Measurements from ENCODE around the gene LONRF2. TPM values are rescaled to one million over a fixed set of nuclear protein-coding genes. Genes with fewer than 3 reads are reported as not detected.

The LONRF2 gene
- total RNA-seq, 1 experiment from 2014 or later, result 1.6 TPM

DNA sequence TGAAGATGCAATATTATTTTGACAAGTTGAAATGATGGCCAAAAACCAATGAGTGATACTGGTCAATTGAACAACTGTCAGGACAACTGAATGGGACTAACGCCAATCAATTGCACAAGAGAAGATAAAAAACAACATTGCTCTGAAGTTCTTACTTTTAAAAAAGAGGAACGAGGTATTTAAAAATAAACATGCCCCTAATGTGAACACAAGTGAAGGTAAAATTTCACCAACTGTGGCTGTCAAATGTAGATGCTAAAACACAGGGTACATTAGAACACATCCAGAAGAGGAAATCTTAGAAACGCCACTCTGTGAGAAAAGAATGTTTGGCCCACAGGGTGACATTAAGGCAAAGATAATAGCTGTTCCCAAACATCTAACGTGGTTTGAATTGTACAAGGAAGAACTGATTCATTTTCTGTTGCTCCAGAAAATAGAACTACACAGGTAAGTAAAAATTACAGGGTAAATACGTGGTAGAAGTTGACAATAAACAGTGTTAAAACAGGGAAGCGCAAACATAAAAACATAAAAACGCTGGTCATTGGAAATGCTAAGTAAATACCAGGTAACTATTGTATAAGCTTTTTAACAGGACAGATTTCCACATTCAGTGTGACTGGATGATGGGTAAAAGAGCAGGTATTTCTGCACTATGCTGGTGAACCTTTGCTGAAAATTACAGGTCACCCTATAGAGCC is 20.3 kb downstream of the LONRF2 start:
- DNase-seq (ENCODE audit: low read depth), result no peak

DNA sequence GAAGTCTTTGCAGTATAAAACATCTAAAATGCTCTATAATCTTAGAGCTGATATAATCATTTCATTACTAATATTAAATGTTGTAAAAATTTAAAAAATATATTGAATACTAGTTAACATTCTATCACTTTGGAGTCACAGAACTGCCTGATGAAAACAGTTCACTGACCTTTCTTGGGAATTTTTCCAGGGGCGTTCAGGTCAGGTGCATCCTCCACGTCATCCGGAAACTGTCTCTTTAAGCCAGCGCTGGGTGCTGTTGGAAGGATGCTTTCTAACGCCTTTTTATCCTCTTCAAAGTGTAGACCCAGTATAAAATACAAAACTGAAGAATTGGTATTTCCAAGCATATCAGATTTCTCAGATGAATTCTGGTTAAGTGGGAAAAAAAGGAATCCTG is 22.8 kb downstream of the LONRF2 start:
- no peak for DNase-seq (ENCODE audit: low read depth)

DNA sequence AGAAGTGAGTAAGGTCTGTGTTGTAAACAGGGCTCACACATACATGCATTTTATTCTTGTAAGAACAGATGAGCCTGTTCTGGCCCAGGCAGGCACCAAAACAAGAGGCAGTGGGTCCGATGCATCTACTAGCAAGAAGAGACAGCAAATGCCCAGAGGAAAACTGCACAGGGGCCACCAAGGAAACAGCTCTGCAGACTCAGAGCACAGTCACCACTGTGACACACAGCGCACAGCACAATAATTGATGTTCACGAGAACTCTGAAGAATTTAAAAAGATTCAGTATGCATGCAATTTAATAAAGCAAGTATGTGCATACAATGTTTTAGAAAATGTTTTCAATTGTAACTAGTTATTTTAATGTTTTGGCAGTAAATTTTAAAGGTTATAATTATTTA is 24.8 kb downstream of the LONRF2 start:
- DNase-seq (ENCODE audit: low read depth), result no peak

DNA sequence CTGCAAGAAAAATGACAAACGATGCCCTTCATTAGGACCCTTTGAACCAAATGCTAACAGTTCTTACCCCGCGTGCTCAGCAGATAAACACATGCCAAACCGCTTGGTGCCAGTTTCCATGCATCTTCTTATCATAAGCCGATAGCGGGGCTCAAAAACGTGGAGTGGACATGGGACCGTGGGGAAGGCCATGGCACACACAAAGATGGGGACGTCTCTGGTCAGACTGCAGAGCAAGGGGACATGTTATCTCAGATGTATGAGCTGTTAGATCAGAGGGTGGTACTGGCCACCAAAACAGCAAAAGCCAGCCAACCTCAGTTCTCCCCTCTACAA is 28.2 kb downstream of the LONRF2 start:
- no peak for DNase-seq (ENCODE audit: low read depth)

DNA sequence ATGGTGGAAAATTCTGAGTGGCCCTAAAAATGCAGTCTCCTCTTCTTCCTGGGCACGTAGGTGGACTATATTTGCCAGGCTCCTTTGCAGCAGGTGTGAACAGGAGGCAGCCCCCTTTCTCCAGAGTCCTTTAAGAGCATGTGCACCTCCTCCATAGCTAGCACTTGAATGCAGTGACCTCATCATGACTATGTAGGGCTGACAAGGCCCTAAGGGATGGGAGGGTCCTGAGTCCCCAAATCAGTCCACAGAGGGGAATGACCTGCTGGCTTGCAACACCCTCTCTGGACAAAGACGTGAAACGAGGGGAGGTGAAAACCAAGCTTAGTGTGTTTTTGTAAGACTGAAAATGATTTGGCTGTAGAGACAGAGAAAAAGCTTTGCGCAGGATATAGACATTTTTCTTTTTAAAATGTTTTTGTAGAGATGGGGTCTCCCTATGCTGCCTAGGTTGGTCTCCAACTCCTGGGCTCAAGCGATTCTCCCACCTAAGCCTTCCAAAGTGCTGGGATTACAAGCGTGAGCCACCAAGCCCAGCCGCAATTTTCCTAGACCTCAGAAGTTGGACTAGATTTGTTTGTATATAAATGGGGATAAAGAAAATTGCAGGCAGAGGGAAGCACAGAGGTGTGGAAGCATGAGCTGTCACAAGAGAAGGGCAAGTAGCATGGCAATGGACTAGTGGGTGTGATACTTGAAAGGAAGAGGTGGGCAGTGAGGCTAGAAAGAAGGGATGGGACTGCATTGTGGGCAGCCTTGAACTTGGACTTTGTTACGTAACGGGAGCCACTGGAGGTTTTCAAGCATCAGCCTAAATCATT is 28.8 kb downstream of the LONRF2 start:
- peak; percentile 36 for DNase-seq (ENCODE audit: low read depth)

DNA sequence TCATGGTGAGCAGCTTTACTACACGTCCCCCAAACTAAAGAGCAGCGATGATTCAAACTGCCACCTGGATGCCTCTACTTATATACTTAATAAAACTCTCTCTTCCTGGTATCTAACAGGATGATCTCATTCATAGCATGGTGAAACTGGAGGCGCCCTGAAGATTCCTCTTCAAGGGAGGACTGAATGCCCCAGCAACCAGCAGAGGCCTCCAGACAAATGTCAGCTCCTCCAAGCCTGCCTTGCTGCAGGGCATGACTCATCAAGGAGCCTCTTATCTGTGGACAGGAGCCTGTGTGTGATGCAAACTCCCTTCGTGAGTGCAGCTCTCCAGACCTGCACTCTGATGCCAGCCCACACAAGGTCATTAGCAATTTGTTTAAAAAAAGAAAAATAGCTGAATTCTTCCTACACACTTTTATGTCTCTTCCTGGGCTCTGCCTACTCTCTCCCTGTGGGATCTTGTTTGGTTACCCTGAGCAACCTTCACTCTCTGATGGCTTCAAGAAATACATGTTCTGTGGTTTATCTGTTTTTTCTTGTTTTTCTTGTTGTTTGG is 30.2 kb downstream of the LONRF2 start:
- peak; percentile 97 for DNase-seq (ENCODE audit: low read depth)

DNA sequence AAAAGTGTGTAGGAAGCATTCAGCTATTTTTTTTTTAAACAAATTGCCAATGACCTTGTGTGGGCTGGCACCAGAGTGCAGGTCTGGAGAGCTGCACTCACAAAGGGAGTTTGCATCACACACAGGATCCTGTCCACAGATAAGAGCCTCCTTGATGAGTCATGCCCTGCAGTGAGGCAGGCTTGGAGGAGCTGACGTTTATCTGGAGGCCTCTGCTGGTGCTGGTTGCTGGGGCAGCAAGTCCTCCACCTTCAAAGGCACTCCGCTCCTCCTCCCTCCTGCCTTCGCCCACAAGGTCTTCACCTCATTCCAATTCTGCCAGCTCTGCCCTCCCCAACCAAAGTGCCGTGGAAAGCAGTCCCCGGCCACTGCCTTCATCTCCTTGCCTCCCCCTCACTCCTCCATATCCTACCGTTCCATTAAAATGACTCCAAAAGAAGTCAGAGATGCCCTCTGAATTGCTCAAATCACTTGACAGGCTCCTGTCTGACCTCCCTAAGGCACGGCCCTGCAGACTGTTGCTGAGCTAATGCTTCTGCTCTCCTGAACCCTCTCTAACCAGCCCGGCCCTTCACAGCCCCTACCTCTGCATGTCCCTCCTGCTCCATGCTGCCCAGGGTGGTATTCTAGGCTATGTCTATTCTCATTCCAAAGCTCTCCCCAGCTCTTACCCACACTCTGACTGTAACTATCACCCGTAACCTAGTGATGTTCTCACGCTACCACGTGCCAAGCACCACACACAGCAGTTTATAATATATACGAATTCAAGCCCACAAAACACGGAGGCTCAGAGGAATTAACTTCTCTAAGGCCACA is 30.9 kb downstream of the LONRF2 start:
- peak; percentile 99 for DNase-seq (ENCODE audit: low read depth)

DNA sequence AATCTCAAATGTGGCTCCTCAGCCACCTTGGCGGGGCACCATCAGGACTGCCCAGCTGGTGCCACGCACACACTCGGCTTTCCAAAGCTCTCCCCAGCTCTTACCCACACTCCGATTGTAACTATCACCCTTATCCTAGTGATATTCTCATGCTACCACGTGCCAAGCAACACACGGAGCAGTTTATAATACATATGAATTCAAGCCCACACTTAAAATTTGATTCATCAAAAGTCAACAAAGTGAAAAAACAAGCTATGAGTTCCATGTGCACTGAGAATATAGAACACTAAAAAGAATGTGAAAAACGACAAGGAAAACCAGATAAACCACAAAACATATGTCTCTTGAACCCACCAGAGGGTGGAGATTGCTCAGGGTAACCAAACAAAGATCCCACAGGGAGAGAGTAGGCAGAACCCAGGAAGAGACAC is 31.6 kb downstream of the LONRF2 start:
- DNase-seq (ENCODE audit: low read depth), result no peak

DNA sequence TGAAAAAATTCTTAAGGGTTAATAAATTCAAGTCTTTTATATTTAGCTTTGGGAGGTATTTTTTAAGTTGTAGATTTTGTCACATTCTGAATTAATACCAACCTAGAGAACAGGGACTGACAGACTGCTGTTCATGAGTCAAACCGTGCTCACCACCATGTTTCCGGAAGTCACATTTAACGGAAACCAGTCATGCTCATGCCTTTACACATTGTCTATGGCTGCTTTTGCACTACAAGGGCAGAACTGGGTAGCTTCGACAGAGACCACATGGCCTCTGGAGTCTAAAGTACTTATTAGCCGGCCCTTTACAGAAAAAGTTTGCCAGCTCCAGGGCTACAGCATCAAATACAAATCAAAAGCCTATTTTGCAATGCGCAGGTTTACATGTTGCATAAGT is 33.3 kb downstream of the LONRF2 start:
- peak; percentile 25 for DNase-seq (ENCODE audit: low read depth)

DNA sequence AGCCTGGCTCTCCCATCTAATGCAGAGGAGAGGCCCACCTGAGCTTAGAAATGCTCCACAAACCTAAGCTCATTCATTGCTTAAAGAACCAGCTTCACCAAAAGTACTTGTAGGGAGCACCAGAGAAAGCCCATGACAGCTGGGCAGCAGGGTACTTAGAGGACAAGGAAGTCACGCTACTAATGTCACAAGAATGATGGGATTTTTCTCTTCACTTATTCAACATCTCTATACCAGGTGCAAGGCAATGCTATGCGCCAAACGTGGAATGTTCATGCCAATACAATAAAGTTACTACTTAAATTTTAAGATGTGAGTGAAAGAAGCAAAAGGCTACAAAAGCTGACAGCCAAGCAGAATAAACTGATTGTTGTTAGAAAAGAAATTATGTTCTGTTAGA is 36.0 kb downstream of the LONRF2 start:
- DNase-seq (ENCODE audit: low read depth), result no peak

DNA sequence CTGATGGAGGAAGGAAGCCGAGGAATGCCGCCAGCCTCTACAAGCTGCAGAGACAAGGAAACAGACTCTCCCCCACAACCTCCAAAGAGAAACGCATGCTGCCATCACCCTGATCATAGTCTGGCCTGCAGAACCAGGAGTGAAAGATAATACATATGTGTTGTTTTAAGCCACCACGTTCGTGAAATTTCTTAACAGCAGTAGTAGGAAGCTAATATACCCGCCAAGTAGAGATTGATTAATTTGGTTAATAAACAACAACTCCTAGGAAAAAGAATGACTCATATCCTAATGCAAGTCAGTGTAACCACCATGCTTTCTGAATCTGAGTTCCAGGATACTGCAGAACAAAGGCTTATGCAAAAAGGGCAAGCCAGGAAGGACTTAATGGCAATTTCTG is 36.6 kb downstream of the LONRF2 start:
- peak; percentile 73 for DNase-seq (ENCODE audit: low read depth)

DNA sequence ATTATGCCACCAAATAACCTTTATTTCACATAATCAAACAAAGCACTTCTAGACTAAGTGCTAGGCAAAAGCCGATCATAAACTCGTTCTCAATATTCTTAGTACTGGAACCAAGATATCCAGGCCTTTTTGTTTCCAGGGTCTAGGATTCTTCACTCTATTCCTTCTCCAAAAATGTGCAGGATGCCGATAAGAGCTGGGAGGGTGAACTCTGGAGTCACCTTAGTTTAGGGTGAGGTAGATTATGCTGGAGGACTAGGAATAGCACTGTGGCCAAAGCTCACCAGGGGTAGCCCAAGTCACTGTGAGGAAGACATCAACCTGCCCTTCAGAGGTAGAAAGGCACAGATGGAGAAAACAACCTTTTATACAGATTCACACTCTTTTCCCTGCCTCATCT is 37.3 kb downstream of the LONRF2 start:
- DNase-seq (ENCODE audit: low read depth), result no peak

DNA sequence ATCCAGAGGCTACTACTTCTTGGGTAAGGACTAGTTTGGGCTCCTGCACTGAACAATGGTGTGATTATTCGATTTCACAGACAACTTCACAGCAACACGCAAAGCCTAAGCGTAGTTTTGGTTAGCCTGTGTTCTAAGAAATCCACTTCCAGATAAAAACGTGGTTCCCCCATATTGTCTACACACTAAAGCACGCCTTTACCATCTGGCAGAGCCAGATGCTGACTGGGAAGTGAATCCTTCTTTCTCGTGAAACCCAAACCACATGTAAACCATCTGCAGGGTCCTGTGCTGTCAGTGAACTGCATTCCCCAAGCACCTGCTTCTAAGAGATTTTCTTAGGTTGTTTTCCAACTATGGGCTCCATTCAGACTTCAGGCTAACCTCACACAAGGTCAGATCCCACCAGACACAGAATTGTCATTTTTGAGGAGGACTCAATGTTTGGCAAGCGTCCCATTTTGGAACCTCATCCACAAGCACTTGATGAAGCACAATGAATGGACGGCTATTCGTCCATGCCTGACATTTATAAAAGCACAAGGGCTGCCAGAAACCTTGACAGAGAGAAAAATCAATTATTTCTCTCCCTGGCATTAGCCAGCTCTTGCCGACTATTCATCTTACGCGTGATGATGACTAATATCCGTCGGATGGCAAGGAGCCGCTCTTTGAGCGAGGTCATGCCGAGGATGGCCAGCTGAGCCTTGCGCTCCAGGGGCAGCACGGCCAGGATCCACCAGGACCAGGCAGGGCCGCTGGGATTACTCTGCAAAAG is 38.4 kb downstream of the LONRF2 start:
- peak; percentile 86 for DNase-seq (ENCODE audit: low read depth)

DNA sequence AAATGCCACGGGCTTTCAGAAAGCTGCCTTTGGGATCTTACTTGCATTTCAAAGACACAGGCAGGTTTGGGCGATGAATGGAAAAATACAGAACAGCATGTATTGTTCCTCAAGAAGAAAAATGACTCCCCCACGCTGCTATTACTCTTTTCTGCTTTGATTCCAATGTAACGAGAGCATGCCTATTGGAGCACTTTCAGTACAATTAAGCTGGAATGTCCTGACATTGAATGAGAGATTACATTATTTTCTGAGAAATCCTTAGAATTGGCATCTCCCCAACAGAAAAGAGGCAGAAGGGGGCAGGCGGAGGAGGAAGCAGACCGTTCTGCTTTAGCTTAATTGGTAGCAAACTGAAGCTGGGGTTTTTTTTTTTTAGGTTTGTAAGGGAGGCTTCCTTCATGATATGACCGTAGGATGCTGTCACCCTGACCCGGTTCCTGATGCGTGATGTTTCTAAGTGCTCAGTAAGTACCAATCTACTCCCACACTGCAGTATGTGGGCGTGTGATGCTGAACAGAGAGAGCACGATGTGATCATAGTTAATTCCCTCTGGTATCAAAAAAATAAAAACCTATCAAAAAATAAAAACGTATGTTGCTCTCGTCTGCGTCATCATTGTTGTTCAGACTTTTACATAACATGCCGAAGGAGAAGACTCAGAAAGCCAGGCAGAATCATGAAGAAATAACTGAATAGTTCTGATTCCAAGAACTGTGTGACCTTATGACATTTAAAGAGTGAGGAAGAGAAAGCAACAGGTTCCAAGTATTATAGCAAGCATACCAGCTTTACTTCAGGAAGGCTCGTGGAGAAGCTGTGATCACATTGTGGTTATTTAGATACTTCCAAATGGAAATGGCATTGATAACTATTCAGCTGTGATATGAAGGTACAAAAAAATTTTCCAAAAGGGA is 40.5 kb downstream of the LONRF2 start:
- DNase-seq (ENCODE audit: low read depth), result no peak

DNA sequence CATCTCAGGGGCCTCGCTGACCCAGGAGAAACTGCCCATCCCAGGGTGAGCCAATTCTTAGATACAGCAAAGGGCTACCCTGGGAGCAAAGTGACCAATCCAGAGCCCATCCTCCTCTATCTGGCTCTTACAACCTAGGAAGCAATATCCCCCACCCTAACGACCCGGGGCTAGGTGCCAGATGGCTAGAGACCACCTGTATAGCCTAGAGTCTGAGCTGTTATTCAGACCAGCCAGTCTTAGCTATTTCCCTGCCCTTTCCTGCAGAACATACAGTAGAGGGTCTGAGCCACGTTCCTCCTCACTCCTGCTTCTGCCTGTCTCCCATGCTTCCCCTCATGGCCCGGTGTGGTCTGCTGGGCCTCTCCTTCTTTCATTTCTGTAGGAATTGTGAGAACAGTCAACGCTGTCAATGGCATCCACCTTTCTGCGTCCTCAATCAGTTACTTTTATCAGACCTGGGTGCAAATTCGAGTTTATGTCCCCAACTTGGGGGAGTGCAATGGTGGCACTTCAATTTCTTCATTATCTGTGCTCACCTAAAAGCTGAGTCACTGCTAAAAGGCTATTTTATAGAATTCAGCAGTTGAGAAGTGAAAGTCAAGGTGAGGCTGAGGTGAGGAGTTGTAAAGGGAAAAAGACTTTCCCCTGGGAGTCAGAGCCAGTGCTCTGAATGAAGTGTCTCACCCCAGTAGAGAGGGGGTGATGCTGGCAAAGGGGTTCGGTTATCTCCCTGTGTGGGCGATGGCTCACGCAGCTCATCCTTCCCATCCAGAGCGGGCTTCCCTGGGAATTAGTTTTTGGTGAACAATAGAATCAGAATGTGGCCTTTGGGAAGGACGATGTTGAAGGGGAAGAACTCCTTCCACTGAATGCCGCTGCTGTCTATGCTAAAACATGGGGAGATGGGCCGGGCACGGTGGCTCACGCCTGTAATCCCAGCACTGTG is 42.4 kb downstream of the LONRF2 start:
- DNase-seq (ENCODE audit: low read depth), result no peak

DNA sequence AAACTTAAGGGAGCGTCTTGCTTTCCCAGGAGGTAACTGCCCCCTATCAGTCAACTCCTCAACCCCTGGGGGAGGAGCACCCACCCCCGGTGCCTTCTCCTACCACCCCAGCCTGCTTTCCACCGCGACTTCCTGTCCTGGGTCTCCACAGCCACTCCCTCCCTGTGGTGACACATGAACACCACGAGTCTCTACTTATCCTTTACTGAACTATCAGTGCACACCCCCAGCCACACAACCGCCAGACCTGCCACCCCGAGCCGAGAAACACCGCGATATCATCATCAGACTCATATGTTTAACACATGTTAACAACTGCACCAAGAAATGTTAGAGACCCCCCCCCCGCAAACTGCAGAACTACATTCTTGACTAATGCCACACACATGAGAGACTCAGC is 43.3 kb downstream of the LONRF2 start:
- DNase-seq (ENCODE audit: low read depth), result no peak

DNA sequence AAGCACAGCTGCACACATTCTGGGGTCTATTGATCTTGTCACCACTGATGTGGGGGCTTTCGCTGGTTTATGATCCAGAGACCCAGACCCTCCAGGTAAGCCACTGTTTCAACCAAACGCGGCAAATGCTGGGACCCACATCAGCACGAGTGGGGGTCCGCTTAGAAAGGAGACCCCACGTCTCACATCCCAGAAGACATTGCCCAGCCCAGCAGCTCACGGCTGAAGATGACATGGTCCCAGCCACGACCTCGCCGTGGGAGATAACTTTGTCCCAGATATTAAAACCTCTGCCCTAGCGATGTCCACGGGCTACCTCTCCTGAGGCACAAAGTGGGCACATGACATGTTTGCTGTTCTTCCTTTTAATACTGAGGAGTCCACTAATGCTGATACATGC is 43.8 kb downstream of the LONRF2 start:
- no peak for DNase-seq (ENCODE audit: low read depth)

DNA sequence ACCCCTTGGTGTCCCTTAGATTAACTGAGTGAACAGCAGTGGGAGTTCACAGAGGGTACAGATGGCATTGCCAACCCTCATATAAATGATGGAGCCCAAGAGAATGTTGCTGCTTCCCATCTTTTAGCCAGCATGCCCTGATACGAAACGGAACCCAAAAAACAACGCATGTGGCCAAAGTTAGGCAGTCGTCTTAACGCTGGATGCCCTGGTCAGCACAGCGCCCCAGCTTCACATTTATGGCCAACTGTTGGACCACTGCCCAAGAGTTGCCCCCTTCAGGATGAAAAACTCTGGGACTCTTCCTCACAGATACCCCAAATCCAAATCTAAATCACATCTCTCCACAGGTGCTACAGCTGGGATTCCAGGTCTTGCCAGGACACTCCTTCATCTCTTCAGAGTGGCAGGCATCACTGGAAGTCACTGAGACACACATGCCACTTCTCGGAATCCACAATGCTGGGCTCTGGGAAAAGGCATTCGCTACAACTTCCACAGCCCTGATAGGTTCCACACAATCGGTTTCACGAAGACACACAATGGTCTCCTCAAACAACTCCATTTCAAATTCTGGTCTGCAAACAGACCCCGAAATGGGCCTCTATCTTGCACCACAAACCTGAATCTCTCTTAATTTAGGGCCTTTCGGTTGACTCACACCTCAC is 44.6 kb downstream of the LONRF2 start:
- no peak for DNase-seq (ENCODE audit: low read depth)

Data from HT1080 (cell line).